ENCODE data around the gene R3HDM2. TPM values are rescaled to one million over a fixed set of nuclear protein-coding genes. Genes with fewer than 3 reads are reported as not detected.
A peak's percentile ranks its signal among the peaks of the same experiment; 100 is the strongest.

The R3HDM2 gene
- total RNA-seq, 1 experiment from 2014 or later: 34.7 TPM

- TF ChIP-seq CDX4 (CRISPR knock-in tag; IDR thresholded peaks at IDR 0.05; ENCODE audit: borderline replicate concordance) (no peak), SMAD3 (CRISPR knock-in tag; IDR thresholded peaks at IDR 0.05; ENCODE audit: borderline replicate concordance) (no peak), GRHL2 (CRISPR knock-in tag; IDR thresholded peaks at IDR 0.05; ENCODE audit: insufficient replicate concordance, severe bottlenecking) (no peak), FOXP1 (CRISPR knock-in tag; IDR thresholded peaks at IDR 0.05; ENCODE audit: borderline replicate concordance) (no peak), ETV6 (CRISPR knock-in tag; IDR thresholded peaks at IDR 0.05) (no peak), ZNF232 (CRISPR knock-in tag; IDR thresholded peaks at IDR 0.05) (no peak), ERG (CRISPR knock-in tag; IDR thresholded peaks at IDR 0.05) (no peak), ZNF416 (CRISPR knock-in tag; IDR thresholded peaks at IDR 0.05) (no peak), MAX (CRISPR knock-in tag; IDR thresholded peaks at IDR 0.05) (no peak), JAZF1 (CRISPR knock-in tag; IDR thresholded peaks at IDR 0.05) (no peak), ZNF121 (CRISPR knock-in tag; IDR thresholded peaks at IDR 0.05) (no peak)
Measured at GRCh38 chr12:57389033-57389432, 41.8 kb downstream of the R3HDM2 start (continued).

- Mint-ChIP-seq H3K4me3 (no peak overlapping the region), H3K4me1 (peaks cover 11% of the 10 kb centered on the region), H3K36me3 (peaks cover 6% of the 10 kb centered on the region), H3K27me3 (ENCODE audit: low read depth) (no peaks in the 10 kb centered on the region), H3K27ac (no peak overlapping the region), H3K9me3 (no peaks in the 10 kb centered on the region)
- CTCF ChIA-PET: interaction anchor here (0.6 to 1.5 kb wide), 3 partner anchors 64 to 175 kb away, joined by 3 to 9 read pairs (median 4); no protein-coding TSS in a partner anchor
- ATAC-seq (no peak), DNase-seq (ENCODE audit: low spot score) (no peak)
- TF ChIP-seq ZNF396 (CRISPR knock-in tag; IDR thresholded peaks at IDR 0.05; ENCODE audit: borderline replicate concordance) (no peak), ZNF232 (CRISPR knock-in tag; IDR thresholded peaks at IDR 0.05) (no peak), ATF2 (CRISPR knock-in tag; IDR thresholded peaks at IDR 0.05; ENCODE audit: borderline replicate concordance, low read depth) (no peak), ESRRA (CRISPR knock-in tag; IDR thresholded peaks at IDR 0.05; ENCODE audit: borderline replicate concordance) (no peak), E2F4 (CRISPR knock-in tag; IDR thresholded peaks at IDR 0.05; ENCODE audit: borderline replicate concordance, low read depth) (no peak), PRRX2 (CRISPR knock-in tag; IDR thresholded peaks at IDR 0.05) (no peak)
- POLR2A ChIA-PET: no interaction called here
Measured at GRCh38 chr12:57388425-57388824, 42.4 kb downstream of the R3HDM2 start.

- Mint-ChIP-seq H3K36me3 (peaks cover 6% of the 10 kb centered on the region), H3K27me3 (ENCODE audit: low read depth) (no peaks in the 10 kb centered on the region), H3K9me3 (no peaks in the 10 kb centered on the region), H3K4me1 (peaks cover 11% of the 10 kb centered on the region), H3K4me3 (no peak overlapping the region), H3K27ac (no peak overlapping the region)
- no peak for TF ChIP-seq CREM (CRISPR knock-in tag; IDR thresholded peaks at IDR 0.05)
- CTCF ChIA-PET: interaction anchor here (1.1 to 2.1 kb wide), 3 partner anchors 44 to 262 kb away, joined by 3 to 9 read pairs (median 3); no protein-coding TSS in a partner anchor
- ATAC-seq: no peak
- POLR2A ChIA-PET: interaction anchor here (0.6 kb wide), 2 partner anchors 11 to 51 kb away, joined by 3 to 7 read pairs; no protein-coding TSS in a partner anchor
- DNase-seq (ENCODE audit: low spot score): peak; percentile 15
Measured at GRCh38 chr12:57386187-57386720, 44.6 kb downstream of the R3HDM2 start.

All from WTC11 (cell line).